Activated T-cell treated with anti-CD3 and anti-CD28 coated beads, Interleukin-2, amount 50 U/mL, for 72 hours (primary cell): ENCODE data around the gene DENND6A. TPM values are rescaled to one million over a fixed set of nuclear protein-coding genes. Genes with fewer than 3 reads are reported as not detected.

ENCODE experiments used
- ATAC-seq, 2 donors: fragments of 150-1000 bp; cut with Tn5 transposase; replicated peaks in 1 of 2; 2 replicates each; pipeline ENCODE4 v1.10.0; 2021; ENCODE audit warnings: moderate library complexity in 2 of 2, mild to moderate bottlenecking in 1 of 2
- DNase-seq, 2 donors: peaks; one replicate each; pipeline ENCODE4 v3.0.0; 2021 to 2022; ENCODE audit warnings: mixed read lengths in 1 of 2
- H3K27ac Mint-ChIP-seq: one replicate; pipeline ENCODE4 v1.8.0; 2022; ENCODE audit warnings: mild to moderate bottlenecking, moderate library complexity, mixed read lengths
- H3K27me3 Mint-ChIP-seq: one replicate; pipeline ENCODE4 v1.8.0; 2022; ENCODE audit warnings: low read depth, mixed read lengths
- H3K36me3 Mint-ChIP-seq, 2 donors: one replicate each; pipeline ENCODE4 v1.8.0; 2022; ENCODE audit warnings: mixed read lengths in 2 of 2, mild to moderate bottlenecking in 1 of 2; ENCODE audit not compliant: insufficient read depth in 2 of 2
- H3K4me1 Mint-ChIP-seq: one replicate; pipeline ENCODE4 v1.8.0; 2022; ENCODE audit warnings: low read depth, mixed read lengths
- H3K4me3 Mint-ChIP-seq, 2 donors: one replicate each; pipeline ENCODE4 v1.8.0; 2022; ENCODE audit warnings: mild to moderate bottlenecking in 2 of 2, mixed read lengths in 2 of 2, moderate library complexity in 2 of 2
- H3K9me3 Mint-ChIP-seq, 2 donors: one replicate each; pipeline ENCODE4 v1.8.0; 2022; ENCODE audit warnings: mixed read lengths in 2 of 2
- total RNA-seq, 2 donors: library from RNA; stranded (reverse); gene quantifications; one replicate each; pipeline ENCODE4 v1.2.3, GENCODE V29; 2022

The DENND6A gene
- total RNA-seq, 2 donors from 2014 or later: 19.1 to 22.5 TPM

DNA sequence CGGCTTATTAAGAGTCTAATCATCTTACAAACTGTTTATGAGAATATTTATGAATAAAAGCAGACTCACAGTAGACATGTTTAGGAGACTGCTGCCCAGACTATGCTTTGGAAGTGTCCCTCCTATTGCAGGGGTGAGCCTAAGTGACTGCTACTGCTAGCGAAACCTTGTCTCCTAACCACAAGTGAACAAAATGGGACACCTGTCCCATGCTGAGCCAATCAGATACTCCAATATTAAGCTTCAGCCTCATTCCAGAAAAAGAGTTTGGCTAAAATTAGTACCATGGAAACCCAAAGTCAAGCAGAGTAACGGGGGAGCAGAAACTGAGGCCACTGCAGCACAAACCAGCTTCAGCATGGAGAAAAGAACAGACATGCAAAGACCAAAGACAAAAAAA is 4.6 kb downstream of the DENND6A start:
- ATAC-seq: no peak
- DNase-seq: no peak
- Mint-ChIP-seq H3K9me3 (no peaks in the 10 kb centered on the region), H3K27ac (no peak overlapping the region), H3K27me3 (no peaks in the 10 kb centered on the region), H3K4me3 (peak overlapping the region; percentile 18 to 32), H3K36me3 (no peaks in the 10 kb centered on the region), H3K4me1 (peaks cover 57% of the 10 kb centered on the region)

DNA sequence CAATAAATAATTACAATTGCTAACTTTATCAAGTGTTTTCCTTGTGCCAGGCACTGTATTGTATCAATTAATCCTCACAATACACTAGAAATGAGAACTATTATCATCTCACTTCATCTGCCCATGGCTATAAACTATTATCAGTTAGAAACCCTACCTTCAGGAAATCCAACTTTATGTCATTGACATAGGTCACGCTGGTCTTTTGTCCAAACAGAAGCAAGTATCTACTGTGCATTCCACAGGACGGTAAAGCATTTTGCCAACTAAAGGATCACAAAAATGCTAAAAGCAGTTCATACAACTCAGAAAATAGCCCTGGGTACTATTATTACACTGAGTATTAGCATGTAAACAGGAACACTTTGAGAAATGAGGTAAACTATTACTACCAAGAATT is 9.6 kb downstream of the DENND6A start:
- no peak overlapping the region for H3K27ac Mint-ChIP-seq
- no peaks in the 10 kb centered on the region for H3K9me3 Mint-ChIP-seq

GRCh38 chr3:57682284-57682683 is 10.6 kb downstream of the DENND6A start:
- ATAC-seq (no peak), DNase-seq (no peak)
- peaks cover 49% of the 10 kb centered on the region for H3K4me1 Mint-ChIP-seq
- no peaks in the 10 kb centered on the region for H3K9me3 Mint-ChIP-seq
- H3K27me3 Mint-ChIP-seq: no peaks in the 10 kb centered on the region
- H3K36me3 Mint-ChIP-seq: peaks cover 7% of the 10 kb centered on the region in 2 donors
- no peak overlapping the region for H3K4me3 Mint-ChIP-seq
- H3K27ac Mint-ChIP-seq: no peak overlapping the region

More for the DNA sequence above, 9.6 kb downstream of the DENND6A start:
- no peak for ATAC-seq
- no peak for DNase-seq
- H3K36me3 Mint-ChIP-seq: peaks cover 7% of the 10 kb centered on the region in 2 donors
- H3K4me3 Mint-ChIP-seq: no peak overlapping the region
- no peaks in the 10 kb centered on the region for H3K27me3 Mint-ChIP-seq
- H3K4me1 Mint-ChIP-seq: peaks cover 57% of the 10 kb centered on the region

DNA sequence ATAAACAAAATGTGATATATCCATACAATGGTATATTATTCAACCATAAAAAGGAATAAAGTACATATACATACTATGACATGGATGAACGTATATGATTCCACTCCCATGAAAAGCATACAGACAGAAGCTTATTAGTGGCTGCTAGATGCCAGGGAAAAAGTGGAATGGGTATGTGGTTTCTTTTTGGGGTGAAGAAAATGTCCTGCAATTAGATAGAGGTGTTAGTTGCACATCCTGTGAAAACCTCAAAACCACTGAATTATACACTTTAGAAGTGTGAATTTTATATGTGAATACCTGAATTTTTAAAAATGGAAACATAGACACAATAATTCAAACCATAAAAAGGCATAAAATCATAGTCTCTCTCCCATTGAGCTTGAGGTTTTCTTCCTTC is 11.2 kb downstream of the DENND6A start:
- H3K27ac Mint-ChIP-seq: no peak overlapping the region
- H3K36me3 Mint-ChIP-seq: peaks cover 7% of the 10 kb centered on the region in 2 donors
- no peaks in the 10 kb centered on the region for H3K27me3 Mint-ChIP-seq
- DNase-seq (no peak), ATAC-seq (no peak)
- H3K4me1 Mint-ChIP-seq: peaks cover 43% of the 10 kb centered on the region
- H3K9me3 Mint-ChIP-seq: no peaks in the 10 kb centered on the region
- H3K4me3 Mint-ChIP-seq: no peak overlapping the region

GRCh38 chr3:57680046-57680445 is 12.8 kb downstream of the DENND6A start:
- ATAC-seq (no peak), DNase-seq (no peak)
- peaks cover 7% of the 10 kb centered on the region in 2 donors for H3K36me3 Mint-ChIP-seq
- no peak overlapping the region for H3K27ac Mint-ChIP-seq
- H3K4me1 Mint-ChIP-seq: peaks cover 37% of the 10 kb centered on the region
- H3K9me3 Mint-ChIP-seq: no peaks in the 10 kb centered on the region
- H3K27me3 Mint-ChIP-seq: no peaks in the 10 kb centered on the region
- no peak overlapping the region for H3K4me3 Mint-ChIP-seq

- peaks cover 1 to 7% of the 10 kb centered on the region in 2 donors for H3K36me3 Mint-ChIP-seq
- no peak for DNase-seq
- peaks cover 29% of the 10 kb centered on the region for H3K4me1 Mint-ChIP-seq
- peak in 1 of 2 donors; percentile 36 for ATAC-seq
- no peaks in the 10 kb centered on the region for H3K9me3 Mint-ChIP-seq
- H3K27ac Mint-ChIP-seq: peak overlapping the region; percentile 35
- no peaks in the 10 kb centered on the region for H3K27me3 Mint-ChIP-seq
- no peak overlapping the region for H3K4me3 Mint-ChIP-seq
Measured at GRCh38 chr3:57675530-57675929, 17.3 kb downstream of the DENND6A start.

DNA sequence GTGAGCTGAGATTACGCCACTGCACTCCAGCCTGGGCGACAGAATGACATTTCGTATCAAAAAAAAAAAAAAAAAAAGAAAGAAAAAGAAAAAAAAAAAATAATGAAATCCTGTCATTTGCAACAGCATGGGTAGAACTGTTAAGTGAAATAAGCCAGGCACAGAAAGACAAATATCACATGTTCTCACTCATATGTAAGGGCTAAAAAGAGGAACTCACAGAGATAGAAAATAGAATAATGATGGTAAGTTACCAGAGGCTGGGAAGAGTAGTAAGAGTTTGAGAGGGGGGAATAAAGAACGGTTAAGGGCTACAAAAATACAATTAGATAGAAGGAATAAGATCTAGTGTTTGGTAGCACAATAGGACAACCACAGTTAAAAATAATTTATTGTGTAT is 19.7 kb downstream of the DENND6A start:
- Mint-ChIP-seq H3K27me3 (no peaks in the 10 kb centered on the region), H3K4me1 (peaks cover 18% of the 10 kb centered on the region), H3K9me3 (no peaks in the 10 kb centered on the region), H3K36me3 (peaks cover 0 to 3% of the 10 kb centered on the region in 2 donors), H3K27ac (no peak overlapping the region), H3K4me3 (no peak overlapping the region)
- ATAC-seq (no peak), DNase-seq (no peak)

- H3K4me1 Mint-ChIP-seq: peaks cover 18% of the 10 kb centered on the region
Measured at GRCh38 chr3:57670543-57670942, 22.3 kb downstream of the DENND6A start.

DNA sequence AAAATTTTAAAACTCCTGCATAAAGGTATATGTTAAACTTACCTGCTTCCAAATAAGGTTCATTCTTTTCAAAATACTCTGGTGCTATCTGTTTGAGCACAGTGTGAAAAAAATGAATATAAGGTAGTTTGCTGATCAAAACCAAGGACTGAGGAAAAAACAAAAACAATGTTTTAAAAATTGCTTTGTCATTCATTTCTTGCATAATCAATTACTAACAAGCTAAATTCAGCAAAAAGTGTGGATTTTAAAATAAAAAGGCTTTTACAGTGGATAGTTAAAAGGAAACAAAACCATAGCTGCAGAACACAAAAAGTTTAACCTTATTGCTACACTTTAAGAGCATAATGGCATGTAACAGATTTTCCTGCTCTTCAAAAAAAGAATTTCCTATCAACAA is 31.5 kb downstream of the DENND6A start:
- Mint-ChIP-seq H3K27ac (peak overlapping the region; percentile 60), H3K9me3 (no peaks in the 10 kb centered on the region), H3K36me3 (peaks cover 2 to 3% of the 10 kb centered on the region in 2 donors)

More at GRCh38 chr3:57670543-57670942, 22.3 kb downstream of the DENND6A start:
- peaks cover 0 to 3% of the 10 kb centered on the region in 2 donors for H3K36me3 Mint-ChIP-seq
- peak overlapping the region; percentile 64 for H3K27ac Mint-ChIP-seq
- no peak overlapping the region for H3K4me3 Mint-ChIP-seq
- ATAC-seq: no peak
- H3K27me3 Mint-ChIP-seq: no peaks in the 10 kb centered on the region
- H3K9me3 Mint-ChIP-seq: no peaks in the 10 kb centered on the region
- DNase-seq: no peak

GRCh38 chr3:57659806-57660439 is 33.0 kb downstream of the DENND6A start:
- Mint-ChIP-seq H3K4me3 (no peak overlapping the region), H3K9me3 (no peaks in the 10 kb centered on the region), H3K4me1 (no peaks in the 10 kb centered on the region), H3K36me3 (peaks cover 2 to 6% of the 10 kb centered on the region in 2 donors), H3K27ac (peak overlapping the region; percentile 47), H3K27me3 (no peaks in the 10 kb centered on the region)
- DNase-seq: no peak
- no peak for ATAC-seq

More for the DNA sequence above, 31.5 kb downstream of the DENND6A start:
- Mint-ChIP-seq H3K4me1 (no peaks in the 10 kb centered on the region), H3K4me3 (no peak overlapping the region), H3K27me3 (no peaks in the 10 kb centered on the region)
- DNase-seq: no peak
- no peak for ATAC-seq

DNA sequence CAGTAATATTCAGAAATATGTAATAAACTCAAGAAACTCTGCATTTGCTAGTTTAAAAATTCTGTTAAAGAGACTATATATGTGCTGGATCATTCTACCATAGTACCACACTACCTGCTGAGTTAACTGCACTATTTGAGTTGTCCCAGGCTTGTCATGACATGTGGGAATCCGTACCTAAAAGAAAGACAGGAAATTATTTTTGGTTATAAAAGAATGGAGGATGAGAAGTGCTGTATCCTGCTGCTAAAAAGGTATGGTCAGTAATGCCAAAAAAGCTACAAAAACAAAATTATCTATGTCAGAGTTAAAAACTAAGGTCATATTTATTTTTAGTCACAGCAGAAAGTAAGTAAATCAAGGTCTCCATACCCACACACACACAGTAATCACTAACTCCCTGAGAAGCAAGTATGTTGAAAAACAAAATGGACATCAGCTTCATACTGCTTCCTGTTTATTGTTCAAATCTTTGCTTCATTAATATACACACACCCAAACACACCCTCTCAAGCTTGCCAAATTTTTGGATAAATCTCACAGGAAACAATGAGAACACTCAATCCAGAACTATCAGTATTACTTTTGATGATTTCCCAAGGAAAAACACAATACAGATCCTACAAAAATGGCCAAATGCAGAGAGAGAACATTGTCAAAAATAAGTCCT is 33.7 kb downstream of the DENND6A start:
- ATAC-seq (no peak), DNase-seq (no peak)
- Mint-ChIP-seq H3K4me3 (no peak overlapping the region), H3K27me3 (no peaks in the 10 kb centered on the region), H3K36me3 (peaks cover 0 to 5% of the 10 kb centered on the region in 2 donors), H3K9me3 (no peaks in the 10 kb centered on the region), H3K4me1 (no peaks in the 10 kb centered on the region), H3K27ac (peak overlapping the region; percentile 47)

- Mint-ChIP-seq H3K27ac (no peak overlapping the region), H3K9me3 (no peaks in the 10 kb centered on the region), H3K27me3 (no peaks in the 10 kb centered on the region), H3K4me3 (no peak overlapping the region), H3K4me1 (no peaks in the 10 kb centered on the region), H3K36me3 (peaks cover 0 to 8% of the 10 kb centered on the region in 2 donors)
- DNase-seq (no peak), ATAC-seq (no peak)
Measured at GRCh38 chr3:57658536-57658935, 34.3 kb downstream of the DENND6A start.

- Mint-ChIP-seq H3K4me3 (no peak overlapping the region), H3K27ac (no peak overlapping the region), H3K9me3 (no peaks in the 10 kb centered on the region), H3K36me3 (peaks cover 2 to 13% of the 10 kb centered on the region in 2 donors), H3K4me1 (peaks cover 5% of the 10 kb centered on the region), H3K27me3 (no peaks in the 10 kb centered on the region)
- DNase-seq (no peak), ATAC-seq (no peak)
Measured at GRCh38 chr3:57655727-57656126, 37.1 kb downstream of the DENND6A start.
